GM19467 (cell line): ENCODE results near the gene PARK7.
"Not testable (repeated sequence)": the region's sequence is repeated elsewhere in the genome, so short reads cannot be mapped to it uniquely, and the experiment has no call there.

Experiments used
- ATAC-seq: cut with Tn5 transposase; IDR thresholded peaks from one replicate; pipeline ENCODE4 v1.9.1; 2021; ENCODE audit warnings: mild to moderate bottlenecking, moderate library complexity; ENCODE audit not compliant: unreplicated experiment

The PARK7 gene

DNA sequence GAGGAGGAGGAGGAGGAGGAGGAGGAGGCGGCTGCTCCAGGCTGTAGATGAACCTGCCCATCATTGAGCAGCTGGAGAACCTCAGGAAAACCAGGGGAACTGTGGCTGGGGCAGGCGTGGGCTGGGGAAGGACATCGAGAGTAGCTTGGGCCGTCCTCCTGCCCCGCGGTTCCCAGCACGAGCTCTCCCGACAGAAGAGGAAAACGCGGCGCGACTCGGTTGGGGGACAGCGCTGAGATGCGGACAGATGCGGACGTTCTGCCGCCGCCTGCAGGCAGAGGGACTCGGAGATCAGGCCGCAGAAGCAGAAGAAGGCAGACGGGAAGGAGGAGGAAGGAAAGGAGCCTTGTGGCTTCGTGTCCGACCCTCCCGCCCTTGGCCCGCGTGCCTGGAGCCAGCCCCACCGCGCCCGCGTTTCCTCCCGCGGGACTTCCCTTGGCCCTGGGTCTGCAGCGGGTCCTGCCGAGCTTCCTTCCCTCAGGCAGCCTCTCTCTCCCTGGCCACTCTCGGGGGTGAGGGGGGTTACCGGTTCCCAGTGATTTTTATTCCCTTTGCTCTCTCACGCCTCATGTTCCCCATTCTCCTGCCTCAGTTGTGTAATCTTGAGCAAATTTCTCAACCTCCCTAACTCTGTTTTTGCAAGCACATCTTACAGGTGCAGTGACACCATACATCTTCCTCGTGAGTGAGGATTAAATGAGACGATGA is 19.1 kb upstream of the PARK7 start:
- ATAC-seq = no peak

DNA sequence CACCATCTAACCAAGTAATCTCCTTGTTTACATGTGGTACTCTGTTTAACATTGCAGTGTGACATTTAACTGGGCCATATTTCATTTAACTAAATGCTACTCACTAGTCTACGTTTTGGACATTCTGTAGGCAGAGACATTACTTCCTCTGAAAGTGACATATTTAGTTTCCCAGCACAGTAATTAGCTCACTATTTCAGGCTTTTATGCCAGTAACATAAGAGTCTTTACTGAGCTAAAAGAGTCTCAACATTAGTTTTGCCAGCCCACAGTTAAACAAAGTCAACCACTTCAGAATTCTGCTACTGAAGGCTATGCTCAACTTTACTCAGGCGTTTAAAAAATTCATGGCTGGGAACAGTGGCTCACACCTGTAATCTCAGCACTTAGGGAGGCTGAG is 18.3 kb upstream of the PARK7 start:
- ATAC-seq = no peak

- ATAC-seq = no peak
Measured at GRCh38 chr1:7948960-7949359, 12.6 kb upstream of the PARK7 start.

DNA sequence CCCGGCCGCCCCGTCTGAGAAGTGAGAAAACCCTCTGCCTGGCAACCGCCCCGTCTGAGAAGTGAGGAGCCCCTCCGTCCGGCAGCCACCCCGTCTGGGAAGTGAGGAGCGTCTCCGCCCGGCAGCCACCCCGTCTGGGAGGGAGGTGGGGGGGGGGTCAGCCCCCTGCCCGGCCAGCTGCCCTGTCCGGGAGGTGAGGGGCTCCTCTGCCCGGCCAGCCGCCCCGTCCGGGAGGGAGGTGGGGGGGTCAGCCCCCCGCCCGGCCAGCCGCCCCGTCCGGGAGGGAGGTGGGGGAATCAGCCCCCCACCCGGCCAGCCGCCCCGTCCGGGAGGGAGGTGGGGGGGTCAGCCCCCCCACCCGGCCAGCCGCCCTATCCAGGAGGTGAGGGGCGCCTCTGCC is 8.7 kb upstream of the PARK7 start:
- ATAC-seq = not testable (repeated sequence)

DNA sequence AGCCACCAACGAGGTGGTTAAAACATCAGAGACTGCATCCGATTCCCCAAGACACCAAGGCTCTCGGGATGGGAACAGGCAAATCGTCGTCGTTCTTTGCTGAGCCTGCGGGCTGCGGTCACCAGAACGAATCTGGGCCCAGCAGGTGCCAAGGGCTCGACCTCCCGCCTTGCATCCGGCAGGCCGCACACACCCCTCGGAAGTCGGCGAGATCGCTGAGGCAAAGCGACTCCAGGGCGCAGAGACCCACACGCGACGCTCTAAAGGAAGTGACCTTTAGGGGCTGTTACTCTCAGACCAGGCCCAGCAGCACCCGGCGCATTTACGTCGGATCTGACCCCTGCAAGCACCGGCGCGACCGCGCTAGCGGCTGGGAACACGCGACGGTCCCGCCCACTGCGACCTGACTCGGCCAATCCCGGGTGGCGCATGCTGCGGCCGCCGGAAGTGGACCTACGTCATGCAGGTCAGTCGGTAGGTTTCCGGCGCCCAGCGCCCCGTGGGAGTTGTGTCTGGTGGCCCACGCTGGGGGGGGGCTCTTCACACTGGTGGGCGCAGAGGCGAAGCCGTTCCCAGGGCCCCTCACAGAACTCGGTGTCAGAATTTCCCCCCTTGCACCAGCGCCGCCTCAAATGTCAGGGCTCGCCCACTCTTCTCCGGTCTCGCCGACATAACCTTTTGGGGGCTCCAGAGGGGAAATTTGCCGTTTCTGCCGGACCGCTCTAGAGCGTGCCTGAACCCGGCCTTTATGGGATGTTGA is 7.5 kb upstream of the PARK7 start:
- peak; percentile 89 for ATAC-seq

GRCh38 chr1:7954683-7955082 is 6.8 kb upstream of the PARK7 start:
- no peak for ATAC-seq

DNA sequence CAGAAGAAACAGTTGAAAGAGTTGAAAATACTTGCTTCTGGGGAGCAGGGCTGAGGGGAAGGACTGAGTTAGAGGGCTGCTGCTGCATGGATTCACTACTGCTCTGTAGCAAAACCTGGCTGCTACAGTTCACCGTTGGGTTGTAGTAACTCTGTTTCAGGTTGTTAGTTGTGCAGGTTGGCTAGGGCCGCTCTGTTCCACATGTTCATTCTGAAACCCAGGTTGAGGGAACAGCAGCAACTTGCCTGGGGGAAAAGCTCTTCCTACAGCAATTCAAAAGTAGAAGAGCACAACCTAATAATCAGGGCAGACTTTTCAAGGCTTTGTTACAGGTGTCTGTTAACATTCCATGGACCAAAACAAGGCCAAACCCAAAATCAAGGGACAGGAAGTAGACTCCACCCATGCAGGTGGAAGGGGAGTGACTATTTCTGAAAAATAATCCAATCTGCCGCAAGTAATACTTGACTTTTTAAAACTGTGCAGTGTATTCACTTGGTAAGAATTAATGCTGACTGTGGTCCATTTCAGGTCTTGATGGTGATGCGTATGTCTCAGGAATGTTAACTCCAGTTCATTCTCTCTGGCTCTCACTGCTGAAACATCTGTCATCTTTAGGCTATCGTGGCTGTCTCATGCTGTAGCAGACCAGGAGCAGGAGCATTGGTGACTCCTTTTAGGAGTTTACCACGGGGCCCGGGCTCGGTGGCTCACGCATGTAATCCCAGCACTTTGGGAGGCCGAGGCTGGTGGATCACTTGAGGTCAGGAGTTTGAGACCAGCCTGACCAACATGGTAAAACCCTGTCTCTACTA is 5.1 kb upstream of the PARK7 start:
- no peak for ATAC-seq

GRCh38 chr1:7960165-7960564 is 1.3 kb upstream of the PARK7 start:
- no peak for ATAC-seq

- no peak for ATAC-seq
Measured at GRCh38 chr1:7960867-7961215, 670 bp upstream of the PARK7 start.

DNA sequence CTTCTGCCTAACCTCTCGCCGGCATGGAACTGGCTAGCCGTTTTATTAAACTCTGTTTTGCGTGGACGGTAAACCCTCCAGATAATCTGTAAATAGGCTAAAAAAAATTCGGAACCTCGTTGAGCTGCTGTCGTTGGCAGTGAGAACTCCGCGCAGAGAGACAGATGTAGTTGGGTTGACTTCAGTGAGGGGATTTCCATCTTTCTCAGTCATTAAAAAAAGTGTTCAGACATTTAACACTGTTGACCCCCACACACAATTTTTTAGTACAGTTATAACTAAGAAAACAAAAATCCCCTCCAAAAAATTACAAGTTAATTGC is 464 bp downstream of the PARK7 start:
- no peak for ATAC-seq

DNA sequence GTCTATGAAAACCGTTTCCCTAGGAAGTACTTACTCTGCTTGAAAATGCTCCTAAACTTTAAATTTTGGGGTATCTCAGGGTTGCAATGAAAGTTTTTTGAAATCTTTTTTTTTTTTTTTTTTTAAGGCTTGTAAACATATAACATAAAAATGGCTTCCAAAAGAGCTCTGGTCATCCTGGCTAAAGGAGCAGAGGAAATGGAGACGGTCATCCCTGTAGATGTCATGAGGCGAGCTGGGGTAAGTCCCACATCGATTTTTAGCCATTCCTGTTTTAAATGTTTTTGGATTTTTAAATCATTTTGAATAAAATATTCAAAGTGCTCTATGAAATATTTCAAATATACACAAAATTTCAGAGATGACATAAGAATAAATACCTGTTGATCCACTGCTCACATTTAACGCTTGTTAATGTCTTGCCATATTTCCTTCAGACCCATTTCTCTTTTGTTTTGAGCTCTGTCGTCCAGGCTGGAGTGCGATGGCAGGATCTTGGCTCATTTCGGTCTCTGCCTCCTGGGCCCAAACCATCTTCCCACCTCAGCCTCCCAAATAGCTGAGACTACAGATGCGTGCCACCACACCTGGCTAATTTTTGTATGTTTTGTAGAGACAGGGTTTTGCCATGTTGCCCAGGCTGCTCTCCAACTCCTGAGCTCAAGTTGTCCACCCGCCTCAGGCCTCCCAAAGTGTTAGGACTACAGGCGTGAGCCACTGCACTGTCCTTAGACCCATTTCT is 1.3 kb downstream of the PARK7 start:
- no peak for ATAC-seq

DNA sequence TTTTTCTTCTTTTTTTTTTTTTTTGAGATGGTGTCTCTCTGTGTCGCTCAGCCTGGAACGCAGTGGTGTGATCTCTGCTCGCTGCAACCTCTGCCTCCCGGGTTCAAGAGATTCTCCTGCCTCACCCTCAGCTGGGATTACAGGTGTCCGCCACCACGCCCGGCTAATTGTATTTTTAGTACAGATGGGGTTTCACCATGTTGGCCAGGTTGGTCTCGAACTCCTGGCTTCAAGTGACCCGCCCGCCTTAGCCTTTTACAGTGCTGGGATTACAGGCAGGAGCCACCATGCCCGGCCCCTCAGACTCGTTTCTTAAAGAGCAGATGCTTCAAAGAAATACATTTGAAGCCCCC is 1.8 kb downstream of the PARK7 start:
- ATAC-seq = not testable (repeated sequence)

DNA sequence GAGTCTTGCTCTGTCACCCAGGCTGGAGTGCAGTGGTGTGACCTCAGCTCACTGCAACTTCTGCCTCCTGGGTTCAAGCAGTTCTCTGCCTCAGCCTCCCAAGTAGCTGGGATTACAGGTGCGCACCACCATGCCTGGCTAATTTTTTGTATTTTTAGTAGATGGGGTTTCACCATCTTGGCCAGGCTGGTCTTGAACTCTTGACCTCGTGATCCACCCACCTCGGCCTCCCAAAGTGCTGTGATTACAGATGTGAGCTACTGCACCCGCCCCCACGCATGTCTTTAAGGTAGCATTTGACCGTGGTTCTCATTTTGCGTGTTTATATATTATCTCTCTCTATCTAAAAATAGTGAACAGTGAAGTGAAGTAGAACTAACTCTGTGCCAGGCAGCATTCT is 2.3 kb downstream of the PARK7 start:
- not testable (repeated sequence) for ATAC-seq

GRCh38 chr1:7964476-7964875 is 3.0 kb downstream of the PARK7 start:
- ATAC-seq = no peak

DNA sequence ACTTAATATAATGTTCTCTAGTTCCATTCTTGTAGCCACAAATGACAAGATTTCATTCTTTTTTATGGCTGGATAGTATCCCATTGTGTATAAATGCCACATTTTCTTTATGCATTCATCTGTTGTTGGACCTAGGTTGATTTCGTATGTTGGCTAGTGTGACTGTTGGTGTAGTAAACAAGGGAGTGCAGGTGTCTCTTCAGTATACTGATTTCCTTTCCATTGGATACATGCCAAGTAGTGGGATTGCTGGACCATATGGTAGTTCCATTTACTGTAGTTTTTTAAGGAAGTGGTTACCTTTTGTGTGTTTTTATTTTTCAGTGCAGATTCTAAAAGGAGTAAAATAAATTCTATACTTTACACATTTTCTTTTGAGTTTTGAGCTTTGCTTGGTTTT is 5.7 kb downstream of the PARK7 start:
- ATAC-seq = no peak

DNA sequence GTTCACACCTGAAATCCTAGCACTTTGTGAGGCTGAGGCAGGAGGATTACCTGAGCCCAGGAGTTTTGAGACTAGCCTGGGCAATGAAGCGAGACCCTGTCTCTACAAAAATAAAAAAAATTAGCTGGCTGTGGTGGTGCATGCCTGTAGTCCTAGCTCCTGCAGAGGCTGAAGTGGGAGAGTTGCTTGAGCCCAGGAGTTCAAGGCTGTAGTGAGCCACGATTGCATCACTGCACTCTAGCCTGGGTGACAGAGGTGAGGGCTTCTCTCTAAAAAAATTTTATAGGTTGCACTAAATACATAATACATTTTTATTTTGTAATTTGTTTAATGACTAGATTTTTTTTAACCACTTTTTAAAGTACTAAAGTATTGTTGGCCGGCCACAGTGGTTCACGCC is 6.1 kb downstream of the PARK7 start:
- ATAC-seq = no peak

GRCh38 chr1:7970246-7970645 is 8.7 kb downstream of the PARK7 start:
- ATAC-seq = no peak

GRCh38 chr1:7971024-7971423 is 9.5 kb downstream of the PARK7 start:
- no peak for ATAC-seq

DNA sequence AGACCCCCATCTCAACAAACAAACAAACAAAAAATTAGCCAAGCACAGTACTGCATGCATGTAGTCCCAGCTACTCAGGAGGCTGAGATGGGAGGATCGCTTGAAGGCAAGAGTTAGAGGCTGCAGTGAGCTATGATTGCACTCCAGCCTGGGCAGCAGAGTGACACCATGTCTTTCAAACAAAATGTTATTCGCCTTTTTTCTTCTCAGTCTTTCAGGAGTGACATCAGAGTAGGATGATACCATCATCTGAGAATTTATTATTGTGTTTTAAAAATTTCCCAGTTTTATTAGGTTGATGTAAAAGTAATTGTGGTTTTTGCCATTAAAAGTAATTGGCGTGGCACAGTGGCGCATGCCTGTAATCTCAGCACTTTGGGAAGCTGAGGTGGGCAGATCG is 10.8 kb downstream of the PARK7 start:
- ATAC-seq = no peak

- ATAC-seq = no peak
Measured at GRCh38 chr1:7973086-7973485, 11.6 kb downstream of the PARK7 start.

- ATAC-seq = no peak
Measured at GRCh38 chr1:7975212-7975865, 13.8 kb downstream of the PARK7 start.
